Measurements from ENCODE around the gene NPY1R. TPM values are rescaled to one million over a fixed set of nuclear protein-coding genes. Genes with fewer than 3 reads are reported as not detected.
A peak's percentile ranks its signal among the peaks of the same experiment; 100 is the strongest.

NPY1R gene
- total RNA-seq, 1 experiment from 2014 or later: 0.39 TPM

- intact Hi-C loops (cut with micrococcal nuclease): no loop called here
- Histone ChIP-seq H3K4me2 (ENCODE audit: low read length) (no peak overlapping the region), H3K27me3 (ENCODE audit: insufficient read depth, low read length) (no peaks in the 10 kb centered on the region), H3K27ac (ENCODE audit: low read depth, low read length) (no peak overlapping the region), H3K4me1 (ENCODE audit: control insufficient read depth in 1 of 2, insufficient read depth in 2 of 2, low read length in 2 of 2) (no peaks in the 10 kb centered on the region; a peak in 1 of 4 replicates), H3K9ac (ENCODE audit: low read length) (no peak overlapping the region), H3K9me3 (ENCODE audit: control insufficient read depth in 1 of 2, insufficient read depth in 1 of 2, low read depth in 1 of 2, low read length in 2 of 2) (no peaks in the 10 kb centered on the region), H3K79me2 (ENCODE audit: insufficient read depth, low read length) (no peaks in the 10 kb centered on the region), H3K36me3 (ENCODE audit: control insufficient read depth in 1 of 2, insufficient read depth in 2 of 2, low read length in 2 of 2) (no peaks in the 10 kb centered on the region), H3K4me3 (replicated peaks in 1 of 2; ENCODE audit: low read depth in 1 of 2, low read length in 2 of 2) (no peak overlapping the region), H2AFZ (ENCODE audit: low read depth, low read length, poor library complexity, severe bottlenecking) (no peak overlapping the region), H4K20me1 (ENCODE audit: insufficient read depth) (no peaks in the 10 kb centered on the region), H3K9me2 (ENCODE audit: insufficient read depth) (no peaks in the 10 kb centered on the region)
- DNase-seq (ENCODE audit: low read depth, low spot score): no peak
- CTCF ChIA-PET: no interaction called here
- TF ChIP-seq JUND (IDR thresholded peaks at IDR 0.05) (no peak), EGR1 (IDR thresholded peaks at IDR 0.05; ENCODE audit: low read depth) (no peak), EZH2 (IDR thresholded peaks at IDR 0.05) (no peak), CEBPB (IDR thresholded peaks at IDR 0.05; ENCODE audit: low read depth) (no peak)
- POLR2A ChIA-PET: no interaction called here
- RAD21 ChIA-PET (ENCODE audit: low non-redundant PET in 1 of 2, low total read pairs in 2 of 2, uncharacterized antibody in 2 of 2, unreplicated experiment in 2 of 2): no interaction called here
- no TSS peak for BruUV-seq (replicated peaks)
- ATAC-seq: no peak
These were observed 3.0 kb upstream of the NPY1R start for GRCh38 chr4:163335384-163335783.

GRCh38 chr4:163331629-163332376 is 593 bp downstream of the NPY1R start:
- intact Hi-C loops (cut with micrococcal nuclease): loop anchor here (1.0 to 5.0 kb wide), 2 partner anchors 284 to 835 kb away; no protein-coding TSS in a partner anchor
- ChIA-PET RAD21 (ENCODE audit: low non-redundant PET in 1 of 2, low total read pairs in 2 of 2, uncharacterized antibody in 2 of 2, unreplicated experiment in 2 of 2) (no interaction called here), CTCF (no interaction called here)

More at GRCh38 chr4:163331629-163332376, 593 bp downstream of the NPY1R start:
- H3K79me2 ChIP-seq (ENCODE audit: insufficient read depth, low read length): no peaks in the 10 kb centered on the region
- no peaks in the 10 kb centered on the region; a peak in 1 of 4 replicates for H3K4me1 ChIP-seq (ENCODE audit: control insufficient read depth in 1 of 2, insufficient read depth in 2 of 2, low read length in 2 of 2)
- DNase-seq (ENCODE audit: low read depth, low spot score): no peak
- no peak for TF ChIP-seq POLR2A (IDR thresholded peaks at IDR 0.05; ENCODE audit: borderline replicate concordance, extremely low read depth, insufficient read depth, insufficient read length)
- TF ChIP-seq SIN3A (IDR thresholded peaks at IDR 0.05; ENCODE audit: low read depth): no peak
- no peak for TF ChIP-seq CBX3 (IDR thresholded peaks at IDR 0.05; ENCODE audit: low read depth)
- no peak for TF ChIP-seq REST (IDR thresholded peaks at IDR 0.05; ENCODE audit: low read depth)
- TF ChIP-seq MAX (IDR thresholded peaks at IDR 0.05): no peak
- TF ChIP-seq EZH2 (IDR thresholded peaks at IDR 0.05): no peak
- no peak for TF ChIP-seq ZNF274 (IDR thresholded peaks at IDR 0.05; ENCODE audit: low read depth, low read length)
- no peak for TF ChIP-seq JUND (IDR thresholded peaks at IDR 0.05)
- no peak for TF ChIP-seq EZH2phosphoT487 (IDR thresholded peaks at IDR 0.05; ENCODE audit: borderline replicate concordance)
- TF ChIP-seq EGR1 (IDR thresholded peaks at IDR 0.05; ENCODE audit: low read depth): no peak
- no peak for TF ChIP-seq SRF (IDR thresholded peaks at IDR 0.05; ENCODE audit: low read depth)
- no peak for TF ChIP-seq ATF3 (IDR thresholded peaks at IDR 0.05)
- TF ChIP-seq CEBPB (IDR thresholded peaks at IDR 0.05; ENCODE audit: low read depth): no peak
- no peak for TF ChIP-seq TCF7L2 (IDR thresholded peaks at IDR 0.05; ENCODE audit: borderline replicate concordance, extremely low read depth, insufficient read depth, insufficient read length)
- TF ChIP-seq ZFX (IDR thresholded peaks at IDR 0.05): no peak
- no peak for TF ChIP-seq SP1 (IDR thresholded peaks at IDR 0.05; ENCODE audit: low read depth)
- no peak for TF ChIP-seq YY1 (IDR thresholded peaks at IDR 0.05; ENCODE audit: extremely low read depth, insufficient replicate concordance, low read depth, low read length)
- H3K36me3 ChIP-seq (ENCODE audit: control insufficient read depth in 1 of 2, insufficient read depth in 2 of 2, low read length in 2 of 2): no peaks in the 10 kb centered on the region
- H2AFZ ChIP-seq (ENCODE audit: low read depth, low read length, poor library complexity, severe bottlenecking): no peak overlapping the region
- no peaks in the 10 kb centered on the region for H3K27me3 ChIP-seq (ENCODE audit: insufficient read depth, low read length)
- POLR2A ChIA-PET: no interaction called here
- H3K27ac ChIP-seq (ENCODE audit: low read depth, low read length): no peak overlapping the region
- peak overlapping the region; percentile 67; the same call in 1 of the 2 replicates for H3K4me2 ChIP-seq (ENCODE audit: low read length)
- no peaks in the 10 kb centered on the region for H3K9me2 ChIP-seq (ENCODE audit: insufficient read depth)
- ATAC-seq: no peak
- no peaks in the 10 kb centered on the region for H4K20me1 ChIP-seq (ENCODE audit: insufficient read depth)
- H3K9me3 ChIP-seq (ENCODE audit: control insufficient read depth in 1 of 2, insufficient read depth in 1 of 2, low read depth in 1 of 2, low read length in 2 of 2): no peaks in the 10 kb centered on the region
- H3K9ac ChIP-seq (ENCODE audit: low read length): no peak overlapping the region
- H3K4me3 ChIP-seq (replicated peaks in 1 of 2; ENCODE audit: low read depth in 1 of 2, low read length in 2 of 2): no peak overlapping the region
- no TSS peak for BruUV-seq (replicated peaks)
